Measurements from ENCODE around the gene GPR108. TPM values are rescaled to one million over a fixed set of nuclear protein-coding genes. Genes with fewer than 3 reads are reported as not detected.
"Not testable (repeated sequence)": the region's sequence is repeated elsewhere in the genome, so short reads cannot be mapped to it uniquely, and the experiment has no call there.

The GPR108 gene
- total RNA-seq, 2 experiments from 2014 or later: 63.2 to 88.3 TPM

DNA sequence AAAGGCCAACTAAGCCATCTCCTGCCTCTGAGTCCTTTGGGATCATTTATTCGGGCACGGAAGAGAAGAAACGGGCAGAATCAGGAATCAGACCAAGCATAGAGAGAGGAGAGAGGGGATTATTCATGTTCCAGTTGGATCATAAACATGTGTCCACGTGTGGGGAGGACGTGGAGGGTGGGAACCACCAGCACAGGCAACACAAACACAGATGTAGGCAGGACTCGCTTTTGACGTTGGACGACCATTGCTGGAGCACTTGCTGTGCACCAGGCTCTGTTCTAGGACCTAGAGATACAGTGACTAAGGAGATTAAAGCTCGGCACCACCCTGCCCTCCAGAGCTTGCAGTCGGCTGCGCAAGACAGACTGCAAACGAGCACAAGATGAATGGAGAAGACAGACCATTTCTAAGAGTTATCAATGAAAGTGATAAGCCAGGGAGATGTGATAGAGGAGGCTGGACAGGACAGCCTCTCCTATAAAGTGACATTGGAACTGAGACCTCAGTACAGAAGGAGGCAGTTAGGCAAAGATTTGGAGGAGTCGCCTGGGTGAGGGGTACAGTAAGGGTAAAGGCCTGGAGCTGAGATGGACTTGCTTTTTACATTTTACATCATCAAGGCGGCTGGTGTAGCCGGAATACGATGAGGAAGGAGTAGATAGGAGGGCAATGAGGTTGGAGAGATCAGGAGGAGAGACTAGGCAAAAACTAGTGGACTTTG is 29.1 kb upstream of the GPR108 start:
- H3K9me3 ChIP-seq (ENCODE audit: low read length): no peaks in the 10 kb centered on the region

DNA sequence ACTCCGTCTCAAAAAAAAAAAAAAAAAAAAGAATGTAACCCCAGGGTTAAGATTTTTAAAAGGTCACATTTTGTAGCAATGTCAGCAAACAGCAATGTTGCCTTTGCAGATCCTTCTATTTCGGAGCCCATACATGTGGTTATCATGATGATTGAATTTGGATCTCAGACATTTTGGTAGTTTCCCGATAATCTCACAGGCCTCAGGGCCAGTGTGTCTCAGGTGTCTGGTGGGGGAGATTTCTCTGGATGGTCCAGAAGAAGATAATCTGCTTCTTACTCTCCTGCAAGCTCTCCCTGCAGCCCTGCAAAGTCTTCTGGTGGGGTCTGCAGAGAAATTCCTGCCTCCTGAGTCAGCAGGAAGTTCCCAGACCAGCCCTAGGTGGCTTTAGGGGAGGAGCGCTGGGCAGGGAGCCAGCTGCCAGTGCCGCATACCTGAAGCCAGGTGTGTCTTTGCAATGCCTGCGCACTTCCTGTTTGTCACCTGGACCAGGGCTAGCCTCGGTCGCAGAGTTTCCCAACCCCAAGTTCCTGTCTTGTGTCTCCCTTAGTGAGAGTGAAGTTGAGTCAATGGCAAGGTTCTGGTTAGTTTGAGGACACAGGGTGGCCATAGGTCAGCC is 28.5 kb upstream of the GPR108 start:
- TF ChIP-seq EZH2phosphoT487 (IDR thresholded peaks at IDR 0.05; ENCODE audit: borderline replicate concordance, low read depth, low read length): no peak
- TF ChIP-seq, protein P1, sequence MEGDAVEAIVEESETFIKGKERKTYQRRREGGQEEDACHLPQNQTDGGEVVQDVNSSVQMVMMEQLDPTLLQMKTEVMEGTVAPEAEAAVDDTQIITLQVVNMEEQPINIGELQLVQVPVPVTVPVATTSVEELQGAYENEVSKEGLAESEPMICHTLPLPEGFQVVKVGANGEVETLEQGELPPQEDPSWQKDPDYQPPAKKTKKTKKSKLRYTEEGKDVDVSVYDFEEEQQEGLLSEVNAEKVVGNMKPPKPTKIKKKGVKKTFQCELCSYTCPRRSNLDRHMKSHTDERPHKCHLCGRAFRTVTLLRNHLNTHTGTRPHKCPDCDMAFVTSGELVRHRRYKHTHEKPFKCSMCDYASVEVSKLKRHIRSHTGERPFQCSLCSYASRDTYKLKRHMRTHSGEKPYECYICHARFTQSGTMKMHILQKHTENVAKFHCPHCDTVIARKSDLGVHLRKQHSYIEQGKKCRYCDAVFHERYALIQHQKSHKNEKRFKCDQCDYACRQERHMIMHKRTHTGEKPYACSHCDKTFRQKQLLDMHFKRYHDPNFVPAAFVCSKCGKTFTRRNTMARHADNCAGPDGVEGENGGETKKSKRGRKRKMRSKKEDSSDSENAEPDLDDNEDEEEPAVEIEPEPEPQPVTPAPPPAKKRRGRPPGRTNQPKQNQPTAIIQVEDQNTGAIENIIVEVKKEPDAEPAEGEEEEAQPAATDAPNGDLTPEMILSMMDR (conservative IDR thresholded peaks at IDR 0.05; ENCODE audit: low read length): no peak
- H3K4me3 ChIP-seq (ENCODE audit: low read depth, low read length, poor library complexity, severe bottlenecking): peak overlapping the region; percentile 75
- POLR2A ChIA-PET: no interaction called here
- no peak overlapping the region for H3K27ac ChIP-seq (ENCODE audit: low read depth, low read length, poor library complexity, severe bottlenecking)
- peak overlapping the region; percentile 84 for H3K4me2 ChIP-seq (ENCODE audit: low read length)
- peaks cover under 1% of the 10 kb centered on the region; the same call in 1 of the 2 replicates for H3K36me3 ChIP-seq (ENCODE audit: insufficient read depth, low read length)
- peak; percentile 44 for DNase-seq (ENCODE audit: low spot score)
- no peaks in the 10 kb centered on the region for H3K9me2 ChIP-seq (ENCODE audit: insufficient read depth, low read length)
- CTCF ChIA-PET (ENCODE audit: unreplicated experiment): no interaction called here
- H3K4me1 ChIP-seq (ENCODE audit: insufficient read depth, low read length, poor library complexity, severe bottlenecking): peaks cover 28% of the 10 kb centered on the region
- peaks cover 6% of the 10 kb centered on the region; the same call in 1 of the 2 replicates for H3K9me3 ChIP-seq (ENCODE audit: low read length)
- no peak overlapping the region for H2AFZ ChIP-seq (ENCODE audit: low read length)
- intact Hi-C loops (cut with micrococcal nuclease; ENCODE audit: unreplicated experiment): no loop called here
- BruUV-seq (replicated peaks): no TSS peak
- no peaks in the 10 kb centered on the region for H3K79me2 ChIP-seq (ENCODE audit: insufficient read depth, low read depth, low read length)
- H4K20me1 ChIP-seq (ENCODE audit: insufficient read depth, low read length): no peaks in the 10 kb centered on the region

More for the DNA sequence above, 29.1 kb upstream of the GPR108 start:
- Histone ChIP-seq H3K9me2 (ENCODE audit: insufficient read depth, low read length) (no peaks in the 10 kb centered on the region), H3K4me3 (ENCODE audit: low read depth, low read length, poor library complexity, severe bottlenecking) (peak overlapping the region; percentile 75), H3K27ac (ENCODE audit: low read depth, low read length, poor library complexity, severe bottlenecking) (peak overlapping the region; percentile 47), H3K4me1 (ENCODE audit: insufficient read depth, low read length, poor library complexity, severe bottlenecking) (peaks cover 28% of the 10 kb centered on the region), H3K4me2 (ENCODE audit: low read length) (peak overlapping the region; percentile 84), H4K20me1 (ENCODE audit: insufficient read depth, low read length) (no peaks in the 10 kb centered on the region), H3K36me3 (ENCODE audit: insufficient read depth, low read length) (no peaks in the 10 kb centered on the region), H3K79me2 (ENCODE audit: insufficient read depth, low read depth, low read length) (no peaks in the 10 kb centered on the region), H2AFZ (ENCODE audit: low read length) (peak overlapping the region; percentile 76)
- POLR2A ChIA-PET: no interaction called here
- intact Hi-C loops (cut with micrococcal nuclease; ENCODE audit: unreplicated experiment): loop anchor here (1.0 kb wide), 1 partner anchor 28 kb away; no protein-coding TSS in a partner anchor
- peak; percentile 39 for DNase-seq (ENCODE audit: low spot score)
- CTCF ChIA-PET (ENCODE audit: unreplicated experiment): interaction anchor here (0.8 kb wide), 1 partner anchor 38 kb away, joined by 3 read pairs; no protein-coding TSS in a partner anchor
- BruUV-seq (replicated peaks): TSS peak; percentile 79
- no peak for TF ChIP-seq EZH2phosphoT487 (IDR thresholded peaks at IDR 0.05; ENCODE audit: borderline replicate concordance, low read depth, low read length)
- TF ChIP-seq, protein P1 (conservative IDR thresholded peaks at IDR 0.05; ENCODE audit: low read length): no peak

DNA sequence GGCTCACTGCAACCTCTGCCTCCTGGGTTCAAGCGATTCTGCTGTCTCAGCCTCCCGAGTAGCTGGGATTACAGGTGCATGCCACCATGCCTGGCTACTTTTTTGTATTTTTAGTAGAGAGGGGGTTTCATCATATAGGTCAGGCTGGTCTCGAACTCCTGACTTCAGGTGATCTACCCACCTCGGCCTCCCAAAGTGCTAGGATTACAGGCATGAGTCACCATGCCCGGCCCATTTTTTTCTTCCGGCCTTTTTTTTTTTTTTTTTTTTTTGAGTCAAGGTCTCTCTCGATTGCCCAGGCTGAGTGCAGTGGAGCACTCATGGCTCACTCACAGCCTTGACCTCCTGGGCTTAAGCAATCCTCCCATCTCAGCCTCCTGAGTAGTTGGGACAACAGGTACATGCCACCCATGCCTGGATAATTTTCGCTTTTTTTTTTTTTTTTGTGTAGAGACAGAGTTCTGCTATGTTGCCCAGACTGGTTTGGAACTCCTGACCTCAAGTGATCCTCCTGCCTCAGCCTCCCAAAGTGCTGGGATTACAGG is 24.9 kb upstream of the GPR108 start:
- DNase-seq (ENCODE audit: low spot score); H3K79me2 ChIP-seq (ENCODE audit: insufficient read depth, low read depth, low read length); intact Hi-C loops (cut with micrococcal nuclease; ENCODE audit: unreplicated experiment); H3K4me3 ChIP-seq (ENCODE audit: low read depth, low read length, poor library complexity, severe bottlenecking); H4K20me1 ChIP-seq (ENCODE audit: insufficient read depth, low read length); H3K4me2 ChIP-seq (ENCODE audit: low read length); H3K9me2 ChIP-seq (ENCODE audit: insufficient read depth, low read length); H3K27ac ChIP-seq (ENCODE audit: low read depth, low read length, poor library complexity, severe bottlenecking); H2AFZ ChIP-seq (ENCODE audit: low read length); CTCF ChIA-PET (ENCODE audit: unreplicated experiment); H3K36me3 ChIP-seq (ENCODE audit: insufficient read depth, low read length); BruUV-seq (replicated peaks): not testable (repeated sequence)
- Histone ChIP-seq H3K4me1 (ENCODE audit: insufficient read depth, low read length, poor library complexity, severe bottlenecking) (peaks cover 14% of the 10 kb centered on the region), H3K9me3 (ENCODE audit: low read length) (peaks cover 10% of the 10 kb centered on the region; the same call in 1 of the 2 replicates)
- POLR2A ChIA-PET: interaction anchor here (0.7 kb wide), 1 partner anchor 26 kb away, joined by 3 read pairs; no protein-coding TSS in a partner anchor
